Fibroblast of peridontal ligament (primary cell): ENCODE measurements around the gene OPA1.

Experiments
- DNase-seq: peaks from one replicate; pipeline ENCODE4 v3.0.0-alpha.2; 2010; ENCODE audit errors: extremely low read depth

The OPA1 gene

DNA sequence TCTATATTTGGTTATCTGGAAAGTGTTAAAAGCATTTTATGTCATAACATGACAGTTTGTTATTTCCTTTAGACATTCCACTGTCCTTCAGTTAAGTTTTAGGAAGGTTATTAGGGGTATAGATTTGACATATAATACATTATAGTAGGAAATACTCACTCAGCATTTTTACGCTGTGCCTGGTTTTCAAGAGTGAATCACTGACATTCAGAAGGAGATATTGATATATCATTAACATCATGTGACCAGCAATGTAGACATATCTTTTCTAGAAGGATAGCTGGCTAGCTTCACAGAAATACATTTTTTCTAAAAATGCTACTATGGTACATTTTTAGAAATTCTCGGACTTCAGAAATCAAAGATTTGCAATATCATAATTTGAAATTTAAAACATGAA is 57.6 kb downstream of the OPA1 start:
- DNase-seq, result no peak

DNA sequence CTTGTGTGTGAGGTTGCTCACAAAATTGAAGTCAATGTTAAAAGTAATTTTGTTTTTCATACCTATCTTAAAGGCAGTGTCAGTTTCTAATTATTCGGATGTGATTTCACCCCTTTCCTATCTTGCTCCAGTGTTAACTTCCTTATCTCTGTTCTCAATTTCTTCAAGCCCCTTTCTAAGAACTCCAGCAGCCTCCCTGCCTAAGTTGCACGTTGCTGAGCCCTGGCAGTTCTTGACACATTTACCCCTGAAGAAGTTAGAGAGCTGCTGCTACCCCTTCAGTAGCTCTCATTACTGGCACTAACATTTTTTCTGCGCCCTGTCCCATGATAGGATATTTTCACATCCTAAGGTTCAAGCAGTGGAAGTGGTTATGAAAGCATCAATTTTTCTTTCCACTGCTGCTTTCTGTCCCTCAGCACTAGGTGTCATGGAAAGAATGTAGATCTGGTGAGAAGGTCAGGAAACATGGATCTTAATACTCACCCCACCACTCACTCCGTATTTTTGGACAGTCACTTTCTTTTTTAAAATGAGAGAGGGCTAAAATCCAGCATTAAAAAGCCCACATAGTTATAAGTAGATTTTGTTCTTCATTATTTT is 62.9 kb downstream of the OPA1 start:
- DNase-seq, result no peak

DNA sequence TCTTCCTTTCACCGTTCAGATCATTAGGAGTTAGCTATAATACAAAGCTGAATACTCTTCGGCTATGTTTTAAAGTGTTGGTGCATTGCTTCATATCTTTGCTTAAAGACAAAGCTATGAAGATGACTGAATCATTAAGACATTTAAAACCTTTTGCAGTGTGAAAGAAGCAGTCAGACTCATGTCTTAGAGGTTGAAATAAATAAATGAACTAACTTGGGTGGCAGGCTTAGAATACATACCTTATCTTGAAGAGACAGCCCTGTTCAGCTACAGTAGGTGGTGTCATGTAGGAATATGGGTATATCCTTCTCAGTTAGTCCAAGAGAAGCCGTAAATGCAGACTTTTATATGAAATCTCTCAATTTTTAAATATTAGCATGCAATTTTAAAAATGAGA is 63.4 kb downstream of the OPA1 start:
- DNase-seq, result no peak

- no peak for DNase-seq
These were observed 63.9 kb downstream of the OPA1 start for GRCh38 chr3:193656878-193657282.

GRCh38 chr3:193660171-193660570 is 67.2 kb downstream of the OPA1 start:
- no peak for DNase-seq

DNA sequence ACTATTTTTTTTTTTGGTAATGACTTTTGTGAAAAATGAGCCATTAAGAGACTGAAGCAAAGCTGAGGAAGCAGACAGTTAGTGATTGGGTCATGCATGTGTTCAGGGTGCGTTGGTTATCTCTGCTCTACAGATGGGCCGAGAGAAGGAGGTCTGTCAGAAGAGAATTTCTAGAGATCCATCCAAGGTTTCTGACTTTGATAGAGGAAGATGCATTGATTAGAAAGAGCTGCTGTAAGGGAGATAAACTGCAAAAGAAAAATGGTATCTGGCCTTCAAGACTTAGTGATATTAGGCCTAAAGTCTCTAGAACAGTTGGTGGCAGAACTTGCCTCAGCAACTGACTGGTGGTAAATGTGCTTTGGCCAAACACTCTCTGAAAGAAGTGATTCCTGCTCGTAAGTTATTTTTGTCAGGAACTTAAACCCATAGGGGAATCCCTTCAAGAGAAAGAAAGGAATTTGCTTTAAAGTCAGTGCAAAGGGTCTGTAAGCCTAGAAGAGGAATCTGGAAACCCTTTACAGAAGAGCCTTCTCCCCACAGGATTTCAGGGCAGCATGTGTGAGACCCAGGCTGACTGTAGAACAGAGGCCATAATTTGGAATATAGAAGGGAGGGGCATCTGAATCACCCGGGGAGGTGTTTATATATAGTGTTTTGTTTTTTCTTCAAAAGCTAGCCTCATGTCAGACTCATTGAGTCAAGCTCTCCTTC is 67.8 kb downstream of the OPA1 start:
- DNase-seq, result no peak

- no peak for DNase-seq
These were observed 69.8 kb downstream of the OPA1 start for GRCh38 chr3:193662757-193663322.

- peak; percentile 71 for DNase-seq
These were observed 72.5 kb downstream of the OPA1 start for GRCh38 chr3:193665370-193665989.

- DNase-seq, result no peak
These were observed 80.8 kb downstream of the OPA1 start for GRCh38 chr3:193673845-193674244.

DNA sequence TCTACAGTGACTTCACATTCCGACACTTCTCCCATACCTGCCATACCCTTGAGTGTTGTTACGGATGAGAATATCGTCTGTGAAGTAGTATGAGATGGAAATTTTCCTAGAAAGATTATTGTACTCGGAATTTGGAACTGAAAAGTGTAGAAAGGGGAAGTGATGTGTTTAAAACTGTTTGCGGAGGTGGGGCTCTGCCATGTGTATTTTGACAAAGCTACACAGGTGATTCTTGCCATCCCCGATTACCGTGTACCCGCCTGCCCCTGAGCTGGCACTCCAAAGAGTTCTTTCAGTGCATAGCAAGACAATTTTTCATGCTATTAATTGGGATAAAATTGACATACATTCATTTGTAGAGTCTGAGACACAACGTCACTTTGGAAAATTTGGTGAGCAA is 81.7 kb downstream of the OPA1 start:
- no peak for DNase-seq

DNA sequence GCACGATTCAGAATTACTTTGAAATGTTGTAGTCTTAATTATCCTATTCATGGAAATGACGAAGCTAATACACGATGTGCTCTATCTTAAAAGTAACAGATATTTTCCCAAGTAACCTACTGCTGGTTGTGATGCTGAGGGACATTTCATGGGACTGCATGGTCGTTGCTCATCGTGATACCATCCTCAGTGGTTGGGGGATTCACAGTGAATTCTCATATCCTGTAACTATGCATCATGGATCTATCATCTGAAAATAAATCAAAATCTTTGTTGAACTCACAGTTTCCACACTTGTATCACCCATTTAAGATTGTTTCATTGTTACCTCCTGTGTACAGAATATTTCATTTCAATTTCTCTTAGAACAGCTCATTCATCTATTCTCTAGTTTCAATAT is 84.7 kb downstream of the OPA1 start:
- DNase-seq, result no peak

- peak; percentile 20 for DNase-seq
These were observed 87.2 kb downstream of the OPA1 start for GRCh38 chr3:193680220-193680619.

- no peak for DNase-seq
These were observed 88.6 kb downstream of the OPA1 start for GRCh38 chr3:193681631-193682030.

DNA sequence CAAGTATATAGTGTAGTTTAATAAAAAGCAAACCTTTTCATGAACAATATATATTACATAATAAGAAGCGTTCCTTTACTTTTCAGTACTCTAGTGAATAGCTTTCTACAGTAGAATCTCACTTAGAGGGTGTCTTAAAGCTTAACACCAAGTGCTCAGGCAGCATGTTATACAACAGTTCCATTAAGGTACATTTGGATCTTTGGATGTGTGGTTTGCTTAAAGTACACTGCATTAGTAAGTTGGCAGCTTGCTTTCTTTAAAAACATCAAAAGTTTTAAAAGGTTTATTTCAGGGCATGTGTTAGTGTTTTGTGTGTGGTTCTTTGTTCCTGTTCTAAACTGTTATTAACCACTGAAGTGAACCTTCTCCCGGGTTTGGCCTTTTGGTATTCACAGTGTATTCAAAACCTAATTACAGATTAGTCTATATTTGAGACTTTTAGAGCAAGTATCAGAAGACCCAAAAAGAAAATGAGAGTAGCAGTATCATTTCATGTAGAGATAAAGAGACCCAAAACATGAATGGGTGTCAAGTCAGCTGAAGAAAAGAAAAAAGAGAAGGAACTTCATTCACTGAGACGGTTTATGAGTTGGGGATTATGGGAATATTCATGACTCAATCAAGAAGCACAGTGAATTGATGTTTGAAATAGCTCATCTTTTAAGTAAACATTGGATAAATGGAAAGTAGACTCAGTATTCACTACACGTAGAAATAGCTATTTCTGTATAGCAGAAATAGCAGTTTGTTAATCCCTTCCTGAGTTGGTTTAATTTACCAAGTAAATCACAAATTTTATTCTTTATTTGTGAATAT is 93.9 kb downstream of the OPA1 start:
- DNase-seq, result peak; percentile 19

DNA sequence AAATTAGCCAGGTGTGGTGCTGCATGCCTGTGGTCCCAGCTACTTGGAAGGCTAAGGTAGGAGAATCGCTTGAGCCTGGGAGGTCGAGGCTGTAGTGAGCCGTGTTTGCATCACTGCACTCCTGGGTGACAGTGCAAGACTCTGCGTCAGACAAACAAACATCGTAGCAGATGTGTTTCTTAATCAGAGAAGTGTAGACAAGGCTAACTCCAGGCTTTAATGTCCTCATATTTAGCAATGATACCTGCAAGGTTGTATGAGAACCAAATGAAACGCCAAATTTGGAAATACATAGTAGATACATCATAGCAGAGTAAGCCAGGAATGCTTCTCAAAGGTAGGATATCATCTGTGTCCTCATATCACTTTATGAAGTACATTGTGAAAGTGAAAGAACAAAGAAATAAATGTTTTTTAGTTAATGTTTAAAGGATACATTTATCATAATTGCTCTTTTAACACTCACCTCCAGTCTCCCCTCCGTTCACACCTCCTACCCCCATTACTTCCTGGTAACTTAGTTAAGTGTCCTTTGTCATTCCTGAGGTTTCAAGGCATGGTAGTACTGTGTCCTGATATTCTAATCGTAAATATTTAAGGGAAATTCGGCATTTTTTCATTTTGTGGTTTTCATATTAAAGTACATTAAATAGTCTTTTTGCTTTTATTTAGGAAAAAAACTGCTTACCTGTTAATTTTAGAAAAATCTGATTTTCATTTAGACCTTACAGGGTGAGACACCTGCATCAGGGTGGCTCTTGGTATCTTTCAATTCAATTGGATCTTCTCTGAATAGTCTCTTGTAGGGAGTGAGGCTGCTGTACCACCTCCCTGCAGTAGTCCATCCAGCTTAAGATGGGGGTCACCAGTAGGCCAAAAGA is 96.1 kb downstream of the OPA1 start:
- no peak for DNase-seq

DNA sequence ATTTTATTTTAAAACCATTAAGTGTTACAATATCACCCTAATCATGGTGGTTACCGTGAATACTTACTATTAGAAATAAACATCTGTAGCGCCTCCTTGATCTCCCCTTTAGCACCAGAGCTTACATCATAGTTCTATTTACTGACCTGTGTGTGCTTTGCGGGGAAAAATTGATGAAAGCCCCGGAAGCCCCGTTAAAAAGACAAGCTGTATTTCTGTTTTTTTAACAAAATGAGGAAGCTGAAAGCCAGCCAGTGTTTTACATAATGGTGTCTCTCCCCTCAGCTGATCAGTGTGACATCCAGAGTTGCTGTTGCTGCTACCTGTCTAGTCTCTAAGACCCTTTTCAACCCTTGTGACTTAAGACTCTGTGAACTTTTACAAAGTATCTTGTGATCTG is 100.8 kb downstream of the OPA1 start:
- DNase-seq, result no peak

GRCh38 chr3:193701953-193702635 is 109.1 kb downstream of the OPA1 start:
- peak; percentile 37 for DNase-seq

DNA sequence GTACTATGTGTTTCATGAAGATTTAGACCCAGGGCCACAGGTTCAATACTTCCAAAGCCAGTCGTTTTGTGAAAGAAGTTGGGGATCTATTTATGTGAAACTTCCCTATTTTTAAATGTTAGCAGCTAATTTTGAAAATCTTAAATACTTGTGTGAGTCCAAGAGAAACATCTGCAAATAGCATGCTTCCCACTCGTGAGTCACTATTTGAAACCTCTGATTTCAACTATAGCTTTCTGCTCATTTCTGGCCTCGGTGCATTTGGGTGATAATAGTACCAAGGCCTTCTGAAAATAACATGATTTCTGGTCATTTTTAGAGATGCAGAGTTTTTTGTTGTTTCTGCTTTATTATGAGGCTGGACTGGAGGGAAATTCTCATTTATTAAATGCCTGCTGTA is 110.0 kb downstream of the OPA1 start:
- peak; percentile 72 for DNase-seq

GRCh38 chr3:193704431-193704830 is 111.4 kb downstream of the OPA1 start:
- DNase-seq, result no peak

- DNase-seq, result no peak
These were observed 115.3 kb downstream of the OPA1 start for GRCh38 chr3:193708270-193708669.
